ENCODE data around the gene SPTSSA.
"Not testable (repeated sequence)": the region's sequence is repeated elsewhere in the genome, so short reads cannot be mapped to it uniquely, and the experiment has no call there.

SPTSSA gene

DNA sequence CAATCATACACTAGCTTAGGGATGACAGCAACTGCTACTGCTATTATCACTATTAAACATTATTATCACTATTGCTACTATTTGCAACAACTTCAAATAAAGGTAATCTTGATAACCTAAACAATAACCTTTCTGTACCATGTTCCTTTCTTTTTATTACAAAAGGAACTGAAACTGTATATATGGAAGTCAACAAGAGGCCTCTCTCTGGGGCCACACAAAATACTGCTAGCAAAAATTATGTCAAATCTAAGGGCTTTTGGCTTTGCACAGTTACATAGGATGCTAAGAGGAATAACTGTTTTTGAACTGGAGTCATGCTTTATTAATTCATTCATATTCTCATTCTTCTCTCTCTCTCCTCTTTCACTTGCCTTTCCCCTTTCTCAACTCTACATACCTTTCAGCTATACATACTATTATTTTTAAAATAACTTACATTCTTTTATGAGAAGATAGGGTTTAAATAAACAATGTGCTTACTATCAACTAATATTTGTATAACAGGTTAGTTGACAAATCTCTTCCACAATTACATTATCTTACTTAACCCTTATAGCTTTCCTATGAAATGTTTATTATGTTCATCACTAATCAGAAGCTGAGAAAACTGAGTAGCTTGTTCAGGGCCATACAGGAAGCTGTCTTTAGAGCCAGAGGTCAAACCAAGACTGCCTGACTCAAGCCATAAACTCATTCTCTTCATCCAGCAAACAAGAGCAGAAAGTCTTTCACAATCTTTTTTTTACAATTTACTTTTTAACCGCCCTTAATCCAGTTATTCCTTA, 25.7 kb downstream of the SPTSSA start:
- Histone ChIP-seq H3K27ac (no peak overlapping the region), H3K4me3 (no peak overlapping the region)

DNA sequence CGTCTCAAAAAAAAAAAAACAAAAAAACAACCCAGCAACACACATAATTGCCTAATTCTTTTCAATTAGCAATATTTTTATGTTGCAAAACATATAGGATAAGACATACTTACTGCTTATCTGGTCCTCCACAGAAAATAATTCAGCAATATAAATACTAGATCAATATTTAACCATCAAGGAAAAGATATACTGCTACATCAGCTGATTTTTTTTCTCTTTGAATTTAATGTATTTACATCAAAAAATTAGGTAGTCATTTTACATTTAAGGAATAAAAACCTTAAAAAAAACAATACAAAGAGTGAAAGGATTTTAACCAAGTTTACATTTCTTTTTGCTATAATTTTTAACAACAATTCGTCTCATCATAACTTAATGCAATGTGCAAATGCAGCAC, 28.1 kb downstream of the SPTSSA start:
- H3K4me3 ChIP-seq, result no peak overlapping the region
- no peak overlapping the region for H3K27ac ChIP-seq

DNA sequence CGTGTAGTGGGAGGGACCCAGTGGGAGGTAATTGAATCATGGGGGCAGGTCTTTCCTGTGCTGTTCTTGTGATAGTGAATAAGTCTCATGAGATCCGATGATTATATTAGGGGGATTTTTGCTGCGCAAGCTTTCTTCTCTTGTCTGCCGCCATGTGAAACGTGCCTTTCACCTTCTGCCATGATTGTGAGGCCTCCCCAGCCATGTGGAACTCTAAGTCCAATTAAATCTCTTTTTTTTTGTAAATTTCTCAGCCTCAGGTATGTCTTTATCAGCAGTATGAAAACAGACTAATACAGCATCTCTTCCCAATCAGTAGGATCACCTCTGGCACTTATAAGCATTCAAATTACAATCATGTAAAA, 34.0 kb downstream of the SPTSSA start:
- H3K27ac ChIP-seq, result not testable (repeated sequence)

DNA sequence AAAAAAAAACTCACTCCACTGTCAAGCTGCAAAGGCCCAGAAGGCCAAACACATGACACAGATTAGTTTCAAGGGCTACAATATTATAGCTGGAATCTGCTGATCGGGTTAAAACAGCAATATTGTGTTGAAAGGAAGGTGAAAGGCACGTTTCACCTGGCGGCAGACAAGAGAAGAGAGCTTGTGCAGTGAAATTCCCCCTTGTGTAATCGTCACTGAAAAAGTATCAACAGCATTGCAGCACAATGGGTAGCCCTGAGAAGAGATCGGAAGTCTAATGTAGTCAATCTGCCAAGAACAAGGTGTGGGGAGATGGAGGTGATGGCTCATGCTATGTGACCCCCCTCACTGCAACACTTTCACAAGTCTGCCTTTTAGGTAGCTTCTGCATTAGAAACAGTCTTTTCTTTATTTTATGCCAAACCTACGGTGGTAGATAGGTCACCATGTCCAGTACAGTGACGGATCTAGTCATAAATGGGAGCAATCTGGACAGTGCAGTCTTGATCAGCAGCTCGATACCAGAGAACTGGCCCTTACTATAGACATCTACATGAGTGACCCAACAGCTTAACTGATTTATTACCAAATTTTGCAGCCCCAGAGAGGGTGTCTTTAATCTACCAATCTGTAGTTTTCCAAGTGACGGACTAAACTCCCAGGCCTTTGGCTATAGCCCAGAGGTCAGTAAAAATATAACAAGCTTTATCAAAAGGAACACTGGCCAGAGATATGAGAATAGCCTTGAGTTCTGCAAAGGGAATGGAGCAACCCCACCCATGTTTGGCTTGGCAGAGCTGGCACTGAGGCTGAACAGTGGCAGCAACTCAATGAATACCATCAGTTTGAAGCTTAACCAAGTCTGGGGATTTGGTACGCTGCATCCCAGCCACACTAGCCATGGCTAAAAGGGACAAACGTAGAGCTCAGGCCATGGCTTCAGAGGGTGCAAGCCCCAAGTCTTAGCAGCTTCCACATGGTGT, 35.4 kb downstream of the SPTSSA start:
- Histone ChIP-seq H3K27ac (no peak overlapping the region), H3K4me3 (no peak overlapping the region)

More for the DNA sequence above, 34.0 kb downstream of the SPTSSA start:
- not testable (repeated sequence) for H3K4me3 ChIP-seq

DNA sequence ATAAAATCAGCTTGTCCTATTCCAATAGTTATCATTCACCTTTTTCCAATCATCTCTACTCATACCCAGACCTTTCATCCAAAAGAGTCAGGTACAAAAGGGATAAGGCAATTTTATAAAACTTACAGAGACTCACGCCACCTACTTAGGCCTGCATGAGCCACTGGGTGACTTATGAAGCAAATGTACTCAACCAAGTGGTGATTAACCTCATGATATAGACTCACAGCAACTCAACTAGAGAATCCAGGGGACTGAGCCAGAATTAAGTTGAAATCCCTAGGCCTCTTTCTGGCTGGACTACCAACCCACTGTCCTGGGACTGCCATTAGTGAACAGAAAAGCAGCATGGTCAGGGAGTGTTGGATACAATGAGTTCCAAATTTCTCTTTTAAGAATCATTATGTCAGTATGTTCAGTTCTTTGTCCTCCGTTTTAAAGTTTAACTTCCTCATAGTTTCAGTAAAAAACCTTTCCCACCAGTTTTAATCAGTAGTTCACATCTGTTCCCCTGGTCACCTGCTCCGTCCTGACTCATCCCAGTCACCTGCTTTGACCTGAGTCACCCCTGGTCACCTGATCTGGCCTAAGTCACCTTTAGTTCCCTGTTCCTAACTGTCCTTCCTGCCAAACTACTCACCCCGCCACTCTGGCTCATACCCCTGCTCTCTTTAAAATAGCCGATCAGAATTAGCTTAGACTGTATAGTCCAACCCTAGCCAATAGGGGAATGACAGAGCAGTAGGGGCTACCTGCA, 36.8 kb downstream of the SPTSSA start:
- Histone ChIP-seq H3K27ac (no peak overlapping the region), H3K4me3 (no peak overlapping the region)

DNA sequence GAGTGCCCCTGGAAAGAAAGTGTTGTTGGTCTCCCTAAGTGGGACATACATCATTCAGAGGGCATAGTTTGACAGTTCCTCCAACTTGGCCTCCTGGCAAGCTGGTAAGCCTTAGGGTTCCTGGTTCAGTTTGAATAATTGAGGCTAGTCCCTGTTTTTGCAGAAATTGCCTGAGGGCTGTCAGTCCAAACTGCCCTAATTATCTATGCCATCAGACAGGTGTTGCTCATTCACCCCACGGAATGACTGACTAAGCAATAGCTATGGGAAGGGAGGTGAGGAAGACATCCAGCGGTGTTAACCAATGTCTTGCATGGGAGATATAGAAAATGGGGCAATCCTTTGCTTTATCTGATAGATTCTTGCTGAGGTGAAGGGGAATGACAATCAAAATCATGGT, 37.6 kb downstream of the SPTSSA start:
- no peak overlapping the region for H3K27ac ChIP-seq

DNA sequence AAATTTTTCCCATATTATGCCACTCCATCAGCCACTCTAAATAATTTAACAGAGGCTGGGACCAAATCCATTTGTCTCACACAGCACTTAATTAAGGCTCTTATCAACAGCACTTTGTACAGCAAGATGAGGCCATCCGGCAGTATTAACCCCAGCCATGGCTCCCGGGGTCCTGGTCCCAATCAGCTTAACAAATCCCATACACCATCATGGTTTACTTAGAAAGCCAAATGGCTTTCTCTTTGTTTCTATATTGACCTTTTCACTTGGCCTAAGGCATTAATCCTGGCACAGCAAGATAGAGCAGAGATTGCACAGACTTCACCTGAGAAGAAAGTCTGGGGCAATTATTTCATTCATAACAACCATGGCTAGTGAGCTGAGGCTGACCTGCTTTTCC, 38.6 kb downstream of the SPTSSA start:
- Histone ChIP-seq H3K27ac (no peak overlapping the region), H3K4me3 (no peak overlapping the region)

More for the DNA sequence above, 37.6 kb downstream of the SPTSSA start:
- H3K4me3 ChIP-seq, result no peak overlapping the region

DNA sequence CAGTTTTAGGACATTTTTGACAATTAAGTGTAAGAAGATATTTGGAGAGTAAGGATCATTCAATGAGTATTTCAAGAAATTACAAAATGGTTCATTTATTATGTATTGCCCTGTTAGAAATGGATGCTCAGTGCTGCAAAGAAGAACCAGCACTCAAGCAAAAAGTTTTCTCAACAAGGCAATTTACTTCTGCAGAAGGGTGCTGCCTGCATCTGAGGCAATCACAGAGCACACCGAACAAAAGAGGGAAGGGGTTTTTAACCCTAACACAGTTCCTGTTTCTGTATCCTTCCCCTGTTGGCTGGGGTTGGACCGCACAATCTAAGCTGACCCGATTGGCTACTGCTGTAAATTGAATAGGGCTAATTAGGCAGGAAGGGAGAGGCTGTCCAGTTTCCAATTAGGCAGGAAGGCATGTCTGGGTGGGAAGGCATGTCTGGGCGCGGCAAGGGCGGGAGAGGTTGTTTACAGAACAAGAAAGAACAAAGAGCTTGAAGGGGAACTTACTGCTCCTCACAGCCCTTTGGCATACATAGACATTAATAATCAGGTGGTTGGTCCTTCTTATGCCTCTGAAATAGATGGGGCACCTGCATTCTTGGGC, 41.4 kb downstream of the SPTSSA start:
- H3K4me3 ChIP-seq, result no peak overlapping the region
- no peak overlapping the region for H3K27ac ChIP-seq

DNA sequence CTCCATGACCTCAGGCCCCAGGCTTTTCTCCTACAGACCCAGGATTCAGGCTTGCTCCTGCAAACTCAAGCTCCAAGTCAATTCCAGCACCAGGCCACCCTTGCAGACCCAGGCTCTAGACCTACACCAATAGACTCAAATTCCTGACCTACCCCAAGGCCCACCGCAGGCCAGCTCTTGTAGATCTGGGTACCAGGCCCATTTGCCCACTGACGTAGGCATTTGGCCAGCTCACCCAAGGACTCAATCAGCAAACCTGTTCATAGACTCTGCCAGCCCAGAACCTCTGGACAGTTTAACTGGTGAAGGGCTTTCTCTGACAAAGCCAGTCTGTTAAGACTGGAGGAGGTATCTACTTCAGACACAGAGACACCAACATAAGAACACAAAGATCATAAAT, 52.3 kb downstream of the SPTSSA start:
- H3K27ac ChIP-seq, result no peak overlapping the region
- H3K4me3 ChIP-seq, result no peak overlapping the region

DNA sequence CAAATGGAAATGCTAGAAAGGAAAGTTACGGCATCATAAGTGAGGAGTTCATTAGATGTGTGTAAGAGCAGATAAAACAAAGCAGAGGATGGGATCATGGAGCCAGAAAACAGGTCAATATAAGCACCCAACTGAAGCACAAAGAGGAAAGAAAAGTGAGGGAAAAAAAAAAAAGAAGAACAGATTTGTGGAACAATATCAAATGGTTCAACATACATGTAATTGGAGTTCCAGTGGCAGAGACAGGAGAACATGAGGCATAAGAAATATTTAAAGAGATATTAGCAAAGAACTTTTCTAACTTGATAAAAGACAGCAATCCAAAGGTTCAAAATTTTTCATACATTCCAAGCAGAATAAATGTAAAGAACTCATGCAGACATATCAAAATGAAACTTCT, 54.1 kb downstream of the SPTSSA start:
- Histone ChIP-seq H3K27ac (no peak overlapping the region), H3K4me3 (no peak overlapping the region)

DNA sequence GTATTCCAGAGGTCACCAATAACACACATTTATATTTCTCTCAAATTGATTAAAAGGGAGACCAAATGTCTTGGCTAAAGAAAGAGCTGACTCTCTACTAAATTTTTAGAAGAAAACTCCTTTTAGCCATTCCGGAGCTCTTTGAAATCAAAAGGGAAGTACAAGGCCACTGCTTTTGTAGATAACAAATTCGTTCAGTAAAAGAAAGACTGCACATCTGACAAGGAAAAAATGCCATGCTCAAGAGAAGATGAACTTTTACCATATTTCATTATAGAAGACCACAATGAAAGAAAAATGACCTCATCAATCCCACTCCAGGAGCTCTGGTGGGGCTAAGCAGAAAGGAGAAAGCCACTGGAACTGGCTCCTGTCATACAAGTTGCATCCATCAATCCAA, 57.6 kb downstream of the SPTSSA start:
- H3K4me3 ChIP-seq, result no peak overlapping the region
- H3K27ac ChIP-seq, result no peak overlapping the region

DNA sequence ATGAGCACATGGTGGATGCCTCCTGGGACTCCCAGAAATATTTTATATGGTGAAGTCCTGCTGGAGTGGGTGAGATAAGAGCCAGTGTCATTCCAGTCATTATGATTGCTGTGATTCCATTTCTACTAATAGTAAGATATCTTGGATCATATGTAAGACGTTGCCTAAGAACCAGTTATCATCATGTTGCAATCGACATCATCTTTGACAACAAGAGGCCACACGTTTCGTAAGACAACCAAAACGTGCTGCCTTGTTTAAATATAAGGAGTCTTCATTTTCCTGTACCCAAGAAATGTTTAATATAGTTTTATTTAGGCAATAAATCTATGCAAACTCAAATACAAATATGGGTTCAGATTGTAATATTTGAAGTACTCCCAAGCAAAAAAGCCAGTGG, 58.4 kb downstream of the SPTSSA start:
- Histone ChIP-seq H3K4me3 (no peak overlapping the region), H3K27ac (no peak overlapping the region)

DNA sequence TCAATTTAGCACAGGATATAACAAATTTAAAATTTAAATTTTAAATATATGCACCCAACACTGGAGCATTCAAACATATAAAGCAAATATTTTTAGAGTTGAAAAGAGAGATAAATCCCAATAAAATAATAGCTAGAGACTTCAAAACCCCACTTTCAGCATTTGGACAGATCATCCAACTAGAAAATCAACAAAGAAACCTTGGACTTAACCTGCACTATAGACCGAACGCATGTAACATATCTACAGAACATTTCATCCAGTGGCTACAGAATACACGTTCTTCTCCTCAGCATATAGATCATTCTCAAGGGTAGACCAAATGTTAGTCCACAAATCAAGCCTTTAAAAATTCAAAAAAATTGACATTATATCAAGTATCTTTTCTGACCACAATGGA, 64.0 kb downstream of the SPTSSA start:
- Histone ChIP-seq H3K27ac (no peak overlapping the region), H3K4me3 (no peak overlapping the region)

DNA sequence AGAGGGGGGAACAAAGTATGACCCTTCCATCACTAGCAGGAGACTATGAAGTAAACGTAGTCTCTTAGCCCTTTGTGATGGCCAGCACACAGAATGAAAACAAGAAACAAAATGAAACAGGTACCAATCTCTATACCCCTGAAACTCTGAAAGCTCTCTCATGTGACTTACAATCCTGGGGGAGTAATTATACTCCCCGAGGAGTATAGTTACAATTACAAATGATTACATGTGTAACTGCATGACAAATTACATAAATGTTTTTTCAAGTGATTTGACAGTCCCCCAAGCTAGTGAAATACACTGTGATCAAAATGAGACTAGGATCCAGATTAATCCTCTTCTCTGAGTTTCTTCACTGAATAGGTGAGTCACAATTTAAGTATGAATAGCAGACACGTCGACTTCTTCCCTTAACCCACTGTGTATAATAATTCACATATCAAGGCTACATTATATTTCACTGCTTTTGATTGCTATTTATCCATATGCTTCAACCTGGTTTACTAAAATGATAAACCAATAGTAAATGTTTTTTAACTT, 74.0 kb downstream of the SPTSSA start:
- Histone ChIP-seq H3K27ac (no peak overlapping the region), H3K4me3 (no peak overlapping the region)

DNA sequence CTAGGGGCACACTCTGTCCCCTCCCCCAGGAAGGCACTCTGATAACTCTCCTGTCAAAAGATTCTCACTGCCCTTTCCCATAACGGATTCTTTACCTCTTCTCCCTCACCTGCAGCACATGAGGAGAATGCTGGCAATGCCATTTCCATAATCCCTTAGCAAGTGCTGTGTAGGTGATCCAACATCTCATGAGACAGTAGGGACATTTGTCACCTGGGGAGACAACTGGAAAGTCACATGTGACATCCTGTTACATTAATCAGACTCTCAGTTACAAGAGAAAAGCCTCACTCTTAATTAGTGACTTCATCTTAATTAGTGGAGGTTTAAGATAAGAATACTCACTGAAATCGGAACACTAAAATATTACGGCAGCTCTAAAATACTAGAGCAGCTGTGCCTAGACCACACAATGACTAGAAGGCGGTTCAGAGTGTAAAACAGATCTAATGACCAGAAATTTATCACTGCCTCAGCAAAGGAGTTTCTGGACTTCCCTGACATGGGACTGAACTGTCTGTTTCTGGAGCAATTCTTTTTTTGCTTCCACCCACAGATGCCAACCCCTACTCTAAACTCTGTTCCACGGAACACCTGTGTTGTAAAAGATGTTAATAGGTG, 75.1 kb downstream of the SPTSSA start:
- Histone ChIP-seq H3K4me3 (no peak overlapping the region), H3K27ac (no peak overlapping the region)

DNA sequence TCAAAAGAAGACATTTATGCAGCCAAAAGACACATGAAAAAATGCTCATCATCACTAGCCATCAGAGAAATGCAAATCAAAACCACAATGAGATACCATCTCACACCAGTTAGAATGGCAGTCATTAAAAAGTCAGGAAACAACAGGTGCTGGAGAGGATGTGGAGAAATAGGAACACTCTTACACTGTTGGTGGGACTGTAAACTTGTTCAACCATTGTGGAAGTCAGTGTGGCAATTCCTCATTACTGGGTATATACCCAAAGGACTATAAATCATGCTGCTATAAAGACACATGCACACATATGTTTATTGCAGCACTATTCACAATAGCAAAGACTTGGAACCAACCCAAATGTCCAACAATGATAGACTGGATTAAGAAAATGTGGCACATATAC, 76.2 kb downstream of the SPTSSA start:
- H3K27ac ChIP-seq, H3K4me3 ChIP-seq: not testable (repeated sequence)

DNA sequence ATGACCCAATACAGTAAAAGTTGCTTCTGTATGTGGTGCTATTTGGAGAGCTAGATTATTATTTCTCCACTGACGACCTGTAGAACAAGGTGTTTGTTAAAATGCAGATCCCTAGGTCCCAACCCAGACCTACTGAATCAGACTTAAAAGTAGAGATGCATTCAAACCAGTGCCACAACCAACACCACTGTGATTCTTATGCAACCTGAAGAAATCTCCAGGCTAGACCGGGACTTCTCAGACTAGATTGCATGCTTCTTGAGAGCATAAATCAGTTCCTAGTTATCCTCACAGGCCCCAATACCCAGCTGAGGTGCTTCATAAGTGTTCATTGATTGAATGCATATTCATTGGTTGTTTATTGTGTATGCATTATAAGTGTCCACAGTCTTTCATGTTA, 78.2 kb downstream of the SPTSSA start:
- Histone ChIP-seq H3K27ac (no peak overlapping the region), H3K4me3 (no peak overlapping the region)

All from skin epidermis (tissue), 12 donors.